Measurements from ENCODE around the gene SEMA4A.
"Not testable (repeated sequence)": the region's sequence is repeated elsewhere in the genome, so short reads cannot be mapped to it uniquely, and the experiment has no call there.

The SEMA4A gene

DNA sequence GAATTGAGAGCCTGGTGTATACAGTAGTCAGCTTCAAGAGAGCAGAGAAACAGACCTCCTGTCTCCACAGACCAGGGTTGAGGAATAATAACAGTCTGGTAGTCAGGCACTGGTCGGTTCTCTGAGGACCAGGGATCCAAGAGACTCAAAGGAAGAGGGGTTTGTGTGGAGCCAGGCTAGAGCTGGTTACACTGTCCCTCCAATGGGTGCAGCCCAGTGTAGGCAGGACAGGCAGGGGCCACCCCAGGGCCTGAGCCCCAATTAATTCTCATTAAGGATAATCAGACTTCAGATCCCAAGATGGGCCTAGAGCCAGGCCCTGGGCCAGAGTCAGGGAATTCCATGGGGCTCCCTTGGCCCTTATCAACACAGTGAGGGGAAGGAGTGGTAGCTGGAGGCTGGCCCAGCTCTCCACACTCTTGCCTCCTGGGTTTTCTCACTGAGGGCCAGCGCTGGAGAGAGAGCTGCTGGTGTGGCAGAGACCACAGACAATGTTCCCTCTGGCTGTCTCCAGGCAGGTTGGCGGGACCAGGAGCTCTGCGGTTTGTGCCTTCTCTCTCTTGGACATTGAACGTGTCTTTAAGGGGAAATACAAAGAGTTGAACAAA is 9.1 kb downstream of the SEMA4A start:
- no peak for DNase-seq

DNA sequence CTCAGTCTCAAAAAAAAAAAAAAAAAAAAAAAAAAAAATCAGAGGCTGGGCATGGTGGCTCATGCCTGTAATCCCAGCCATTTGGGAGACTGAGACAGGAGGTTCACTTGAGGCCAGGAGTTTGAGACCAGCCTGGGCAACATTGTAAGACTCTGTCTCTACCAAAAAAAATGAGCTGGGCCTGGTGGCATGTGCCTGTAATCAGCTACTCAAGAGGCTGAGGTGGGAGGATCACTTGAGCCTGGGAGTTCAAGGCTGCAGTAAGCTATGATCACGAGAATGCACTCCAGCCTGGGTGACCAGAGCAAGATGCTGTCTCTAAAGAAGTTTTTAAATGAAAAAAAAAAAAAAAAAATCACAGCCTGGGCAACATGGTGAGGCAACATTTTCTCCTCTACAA is 10.3 kb downstream of the SEMA4A start:
- DNase-seq = no peak

DNA sequence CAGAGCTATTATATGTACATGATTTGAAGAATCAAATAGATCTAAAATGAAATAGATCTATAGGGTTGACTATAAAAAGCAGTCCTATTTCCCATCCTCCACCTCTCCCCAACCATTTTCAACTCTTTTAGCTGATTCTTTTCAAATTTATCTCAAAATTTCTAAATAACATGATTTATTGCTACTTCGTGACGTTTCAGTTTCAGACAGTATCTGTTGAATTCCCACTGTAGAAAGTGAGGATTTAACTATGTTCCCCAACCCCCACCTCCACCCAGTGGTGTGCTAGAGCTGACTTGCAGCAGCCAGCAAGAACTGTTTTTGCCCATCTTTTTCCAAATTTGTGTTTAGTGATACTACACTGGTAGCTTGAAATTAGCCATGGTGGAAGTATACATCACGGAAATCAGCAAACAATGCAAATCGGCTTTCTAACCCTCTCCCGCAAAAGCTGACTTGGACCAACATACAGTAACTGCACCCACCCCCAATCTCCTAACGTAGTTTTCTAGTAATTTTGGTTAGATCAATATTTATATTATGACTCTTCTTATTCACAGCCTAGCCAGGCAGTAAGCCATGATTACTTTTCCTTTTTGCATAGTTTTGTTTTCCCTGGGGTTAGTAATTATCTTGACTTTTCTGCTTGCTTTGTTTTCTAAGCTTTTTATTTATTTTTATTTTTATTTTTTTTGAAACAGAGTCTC is 10.9 kb downstream of the SEMA4A start:
- no peak for DNase-seq

DNA sequence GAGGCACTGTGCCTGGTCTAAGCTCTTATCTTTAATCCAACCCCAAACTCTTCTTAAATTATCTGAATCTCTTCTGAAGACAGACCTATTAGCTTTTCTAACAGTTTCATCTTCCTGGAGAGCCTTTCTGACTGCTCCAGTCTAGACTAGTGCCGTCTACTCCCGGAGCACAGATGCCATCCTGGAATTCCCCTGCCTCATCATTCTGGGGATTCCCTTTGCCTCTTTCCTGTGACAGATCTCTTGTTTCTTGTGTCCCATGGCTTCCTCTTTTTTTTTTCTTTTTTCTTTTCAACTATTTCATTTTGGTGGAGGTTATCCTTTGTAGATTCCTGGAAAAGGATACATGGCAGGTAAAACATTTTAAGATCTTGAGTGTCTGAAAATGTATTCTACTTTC is 11.7 kb downstream of the SEMA4A start:
- DNase-seq = no peak

DNA sequence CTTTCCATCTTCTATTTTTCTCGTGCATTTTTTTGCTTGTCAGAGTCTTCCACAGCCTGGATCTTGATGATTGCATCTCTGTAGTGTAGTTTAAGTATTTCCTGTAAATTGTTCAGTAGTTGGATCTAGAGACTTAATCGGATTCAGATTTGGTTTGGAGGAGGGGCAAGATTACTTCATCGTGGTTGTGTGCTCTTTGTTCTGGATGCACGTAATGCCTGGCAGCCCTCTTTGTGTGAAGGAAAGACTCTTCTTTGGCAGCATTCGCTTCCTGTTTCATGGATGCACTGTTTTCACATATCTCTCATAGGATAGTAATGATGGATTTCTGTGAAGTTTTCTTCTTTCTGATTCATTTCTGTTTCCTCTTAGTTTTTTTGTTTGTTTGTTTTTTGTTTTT is 14.2 kb downstream of the SEMA4A start:
- no peak for DNase-seq

DNA sequence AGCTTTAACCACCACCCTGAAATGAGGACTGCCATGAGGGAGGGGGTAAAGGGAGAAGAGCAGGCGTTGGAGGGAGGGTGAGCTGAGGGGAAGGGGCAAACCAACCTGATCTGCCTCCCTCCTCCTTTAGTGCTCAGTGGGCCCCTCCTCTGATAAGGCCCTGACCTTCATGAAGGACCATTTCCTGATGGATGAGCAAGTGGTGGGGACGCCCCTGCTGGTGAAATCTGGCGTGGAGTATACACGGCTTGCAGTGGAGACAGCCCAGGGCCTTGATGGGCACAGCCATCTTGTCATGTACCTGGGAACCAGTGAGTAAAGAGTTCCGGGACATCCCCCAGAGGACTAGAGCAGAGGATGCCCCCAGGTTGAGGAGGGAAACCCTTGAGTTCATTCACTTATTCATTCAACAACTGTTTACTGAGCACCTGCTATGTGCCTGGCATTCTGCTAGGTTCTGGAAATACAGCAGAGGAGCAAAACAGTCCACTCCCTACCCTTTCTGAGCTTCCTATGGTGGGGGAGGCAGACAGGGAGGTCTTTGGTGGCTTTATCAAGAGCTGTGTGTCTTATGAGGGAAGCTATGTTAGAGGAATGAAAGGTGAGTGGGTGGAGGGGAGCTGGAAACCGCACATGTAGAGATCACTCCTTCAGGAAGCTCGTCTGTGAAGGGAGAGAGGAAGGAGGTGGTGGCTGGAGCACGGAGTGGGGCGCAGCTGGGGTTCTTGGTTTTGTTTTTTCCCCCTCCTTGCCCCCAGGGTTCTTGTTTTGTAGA is 19.5 kb downstream of the SEMA4A start:
- no peak for DNase-seq

DNA sequence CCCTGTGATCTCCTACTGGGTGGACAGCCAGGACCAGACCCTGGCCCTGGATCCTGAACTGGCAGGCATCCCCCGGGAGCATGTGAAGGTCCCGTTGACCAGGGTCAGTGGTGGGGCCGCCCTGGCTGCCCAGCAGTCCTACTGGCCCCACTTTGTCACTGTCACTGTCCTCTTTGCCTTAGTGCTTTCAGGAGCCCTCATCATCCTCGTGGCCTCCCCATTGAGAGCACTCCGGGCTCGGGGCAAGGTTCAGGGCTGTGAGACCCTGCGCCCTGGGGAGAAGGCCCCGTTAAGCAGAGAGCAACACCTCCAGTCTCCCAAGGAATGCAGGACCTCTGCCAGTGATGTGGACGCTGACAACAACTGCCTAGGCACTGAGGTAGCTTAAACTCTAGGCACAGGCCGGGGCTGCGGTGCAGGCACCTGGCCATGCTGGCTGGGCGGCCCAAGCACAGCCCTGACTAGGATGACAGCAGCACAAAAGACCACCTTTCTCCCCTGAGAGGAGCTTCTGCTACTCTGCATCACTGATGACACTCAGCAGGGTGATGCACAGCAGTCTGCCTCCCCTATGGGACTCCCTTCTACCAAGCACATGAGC is 23.3 kb downstream of the SEMA4A start:
- DNase-seq = no peak

DNA sequence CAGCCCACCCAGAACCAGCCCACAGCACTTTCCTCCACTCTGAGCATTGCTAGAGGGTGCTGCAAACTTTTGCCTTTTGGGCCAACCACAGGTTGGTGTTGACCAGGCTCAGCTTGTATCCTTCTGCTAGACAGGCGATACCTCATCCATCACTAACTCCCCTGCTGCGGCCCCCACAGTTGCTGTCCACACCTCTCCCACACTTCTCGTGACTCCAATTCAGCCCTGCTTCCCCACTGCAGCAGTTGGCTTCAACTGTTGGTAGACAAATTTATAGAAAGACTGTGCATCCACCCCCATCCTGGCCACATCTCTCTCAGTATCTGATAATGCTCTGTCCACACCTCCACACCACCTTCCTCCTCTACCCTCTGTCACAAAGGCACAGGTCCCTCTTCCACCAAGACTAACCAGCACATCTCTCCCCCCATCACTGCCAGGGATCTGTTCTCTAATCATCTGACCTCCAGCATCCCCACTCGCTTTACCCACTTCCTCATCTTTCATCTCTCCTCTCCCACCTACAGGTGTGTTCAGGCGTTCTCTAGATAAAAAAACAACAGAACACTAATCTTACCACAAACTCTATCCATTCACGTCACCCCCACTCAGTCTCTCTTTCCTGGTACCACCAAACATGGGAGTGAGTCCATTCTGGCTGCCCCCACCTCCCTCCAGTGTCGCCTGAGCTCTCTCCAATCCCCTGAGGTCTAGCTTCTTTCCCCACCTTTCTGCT is 24.7 kb downstream of the SEMA4A start:
- DNase-seq = no peak

DNA sequence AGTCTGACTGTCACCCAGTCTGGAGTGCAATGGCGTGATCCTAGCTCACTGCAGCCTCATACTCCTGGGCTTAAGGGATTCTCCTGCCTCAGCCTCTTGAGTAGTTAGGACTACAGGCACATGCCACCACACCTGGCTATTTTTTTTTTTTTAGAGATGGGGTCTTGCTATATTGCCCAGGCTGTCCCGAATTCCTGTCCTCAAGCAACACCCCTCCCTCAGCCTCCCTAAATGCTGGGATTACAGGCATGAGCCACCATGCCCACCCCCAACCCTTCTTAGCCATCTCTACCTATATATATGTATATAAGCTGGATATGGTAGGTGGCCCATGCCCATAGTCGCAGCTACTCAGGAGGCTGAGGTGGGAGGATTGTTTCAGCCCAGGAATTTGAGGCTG is 27.1 kb downstream of the SEMA4A start:
- DNase-seq = no peak

DNA sequence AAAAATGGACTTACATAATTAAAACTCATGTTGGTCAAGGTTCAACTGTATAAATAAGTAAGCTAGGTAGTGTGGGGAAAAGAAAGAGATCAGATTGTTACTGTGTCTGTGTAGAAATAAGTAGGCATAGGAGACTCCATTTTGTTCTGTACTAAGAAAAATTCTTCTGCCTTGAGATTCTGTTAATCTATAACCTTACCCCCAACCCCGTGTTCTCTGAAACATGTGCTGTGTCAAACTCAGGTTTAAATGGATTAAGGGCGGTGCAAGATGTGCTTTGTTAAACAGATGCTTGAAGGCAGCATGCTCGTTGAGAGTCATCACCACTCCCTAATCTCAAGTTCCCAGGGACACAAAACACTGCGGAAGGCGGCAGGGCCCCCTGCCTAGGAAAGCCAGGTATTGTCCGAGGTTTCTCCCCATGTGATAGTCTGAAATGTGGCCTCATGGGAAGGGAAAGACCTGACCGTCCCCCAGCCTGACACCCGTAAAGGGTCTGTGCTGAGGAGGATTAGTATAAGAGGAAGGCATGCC is 28.1 kb downstream of the SEMA4A start:
- DNase-seq = not testable (repeated sequence)

DNA sequence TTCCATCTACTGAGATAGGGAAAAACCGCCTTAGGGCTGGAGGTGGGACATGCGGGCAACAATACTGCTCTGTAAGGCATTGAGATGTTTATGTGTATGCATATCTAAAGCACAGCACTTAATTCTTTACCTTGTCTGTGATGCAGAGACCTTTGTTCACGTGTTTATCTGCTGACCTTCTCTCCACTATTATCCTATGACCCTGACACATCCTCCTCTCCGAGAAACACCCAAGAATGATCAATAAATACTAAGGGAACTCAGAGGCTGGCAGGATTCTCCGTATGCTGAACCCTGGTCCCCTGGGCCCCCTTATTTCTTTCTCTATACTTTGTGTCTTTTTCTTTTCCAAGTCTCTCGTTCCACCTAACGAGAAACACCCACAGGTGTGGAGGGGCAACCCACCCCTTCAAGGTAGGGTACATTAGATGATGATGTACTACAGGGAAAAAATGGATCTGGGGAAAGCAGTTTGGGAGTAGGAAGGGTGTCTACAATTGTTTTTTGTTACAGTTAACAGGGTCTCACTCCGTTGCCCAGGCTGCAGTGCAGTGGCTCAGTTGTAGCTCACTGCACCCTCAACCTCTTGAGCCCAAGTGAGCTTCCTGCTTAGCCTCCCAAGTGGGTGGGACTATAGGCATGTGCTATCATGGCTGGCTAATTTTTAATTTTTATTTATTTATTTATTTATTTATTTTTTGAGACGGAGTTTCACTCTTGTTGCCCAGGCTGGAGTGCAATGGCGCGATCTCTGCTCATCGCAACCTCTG is 28.8 kb downstream of the SEMA4A start:
- DNase-seq = not testable (repeated sequence)

DNA sequence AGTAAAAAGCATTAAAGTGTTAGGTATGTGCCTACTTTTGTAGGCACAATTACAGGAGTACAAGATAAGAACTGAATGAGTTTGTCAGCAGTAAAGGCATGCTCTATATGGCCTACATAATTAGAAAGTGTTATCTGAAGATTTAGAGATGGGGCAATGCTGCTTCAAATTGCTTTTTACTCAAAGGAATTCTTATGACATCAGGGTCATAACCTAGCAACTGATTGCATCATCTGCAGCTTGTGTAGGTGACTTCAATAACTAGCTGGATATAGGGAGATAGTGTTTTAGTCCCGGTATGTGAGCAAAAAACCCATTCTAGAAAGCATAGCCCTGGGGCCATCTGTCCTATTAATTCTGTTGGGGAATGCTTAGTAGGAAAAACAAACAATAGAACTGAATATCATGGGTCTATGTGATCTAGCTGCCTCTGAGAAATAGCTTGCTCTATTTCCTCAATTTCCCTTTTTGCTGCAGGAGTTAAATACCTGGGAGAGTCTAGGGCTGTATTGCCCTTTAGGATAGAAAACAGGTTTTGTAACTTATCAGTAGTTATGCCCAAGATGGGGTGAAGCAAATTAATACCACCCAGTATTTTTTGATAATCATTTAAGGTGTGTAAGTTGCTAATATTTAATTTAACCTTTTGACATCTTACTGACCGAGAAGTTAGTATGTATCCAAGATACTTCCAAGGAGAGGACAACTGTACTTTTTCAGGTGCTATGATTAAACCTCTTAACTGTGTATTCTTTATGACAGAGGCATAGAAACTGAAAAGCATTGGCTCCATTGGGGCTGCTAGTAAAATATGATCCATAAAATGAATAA is 33.2 kb downstream of the SEMA4A start:
- DNase-seq = not testable (repeated sequence)

DNA sequence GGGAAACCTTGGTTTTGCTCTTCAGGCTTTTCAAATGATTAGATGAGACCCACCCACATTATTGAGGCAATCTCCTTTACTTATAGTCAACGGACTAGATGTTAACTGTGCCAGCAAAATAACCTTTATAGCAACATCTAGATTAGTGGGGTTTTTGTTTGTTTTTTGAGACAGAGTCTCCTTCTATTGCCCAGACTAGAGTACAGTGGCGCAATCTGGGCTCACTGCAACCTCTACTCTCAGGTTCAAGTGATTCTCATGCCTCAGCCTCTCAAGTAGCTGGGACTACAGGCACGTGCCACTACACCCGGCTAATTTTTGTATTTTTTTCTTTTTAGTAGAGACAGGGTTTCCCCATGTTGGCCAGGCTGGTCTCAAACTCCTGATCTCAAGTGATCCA is 36.9 kb downstream of the SEMA4A start:
- DNase-seq = not testable (repeated sequence)

DNA sequence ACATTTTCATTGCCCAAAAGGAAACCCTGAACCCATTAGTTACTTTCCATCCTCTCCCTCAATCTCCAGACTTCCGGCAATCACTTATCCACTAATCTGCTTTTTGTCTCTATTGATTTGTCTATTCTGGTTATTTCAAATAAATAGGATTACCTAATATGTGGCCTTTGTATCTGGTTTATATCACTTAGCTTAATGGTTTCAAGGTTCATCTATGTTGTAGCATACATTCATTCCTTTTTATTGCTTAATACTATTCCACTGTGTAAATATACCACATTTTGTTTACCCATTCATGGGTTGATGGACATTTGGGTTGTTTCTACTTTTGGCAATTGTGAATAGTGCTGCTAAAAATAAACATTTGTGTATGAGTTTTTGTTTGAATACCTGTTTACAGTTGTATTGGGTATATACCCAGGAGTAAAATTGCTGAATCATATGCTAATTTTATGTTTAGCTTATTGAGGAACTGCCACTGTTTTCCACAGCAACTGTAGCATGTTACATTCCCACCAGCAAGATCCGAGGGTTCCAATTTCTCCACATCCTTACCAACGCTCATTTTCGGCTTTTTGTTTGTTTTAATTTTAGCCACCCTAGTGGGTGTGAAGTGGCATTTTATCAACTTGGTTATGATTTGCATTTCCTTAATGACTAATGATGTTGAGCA is 38.0 kb downstream of the SEMA4A start:
- no peak for DNase-seq

DNA sequence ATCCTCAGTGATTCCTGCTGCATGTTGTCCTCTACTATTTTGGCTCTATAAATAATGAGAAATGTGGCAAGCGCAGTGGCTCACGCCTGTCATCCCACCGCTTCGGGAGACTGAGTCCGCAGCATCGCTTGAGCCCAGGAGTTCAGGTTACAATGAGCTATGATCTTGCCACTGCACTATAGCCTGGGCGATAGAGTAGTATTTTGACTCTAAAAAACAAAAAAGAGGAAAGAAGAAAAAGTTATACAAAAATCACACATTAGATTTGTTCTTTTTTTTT is 39.8 kb downstream of the SEMA4A start:
- DNase-seq = no peak

DNA sequence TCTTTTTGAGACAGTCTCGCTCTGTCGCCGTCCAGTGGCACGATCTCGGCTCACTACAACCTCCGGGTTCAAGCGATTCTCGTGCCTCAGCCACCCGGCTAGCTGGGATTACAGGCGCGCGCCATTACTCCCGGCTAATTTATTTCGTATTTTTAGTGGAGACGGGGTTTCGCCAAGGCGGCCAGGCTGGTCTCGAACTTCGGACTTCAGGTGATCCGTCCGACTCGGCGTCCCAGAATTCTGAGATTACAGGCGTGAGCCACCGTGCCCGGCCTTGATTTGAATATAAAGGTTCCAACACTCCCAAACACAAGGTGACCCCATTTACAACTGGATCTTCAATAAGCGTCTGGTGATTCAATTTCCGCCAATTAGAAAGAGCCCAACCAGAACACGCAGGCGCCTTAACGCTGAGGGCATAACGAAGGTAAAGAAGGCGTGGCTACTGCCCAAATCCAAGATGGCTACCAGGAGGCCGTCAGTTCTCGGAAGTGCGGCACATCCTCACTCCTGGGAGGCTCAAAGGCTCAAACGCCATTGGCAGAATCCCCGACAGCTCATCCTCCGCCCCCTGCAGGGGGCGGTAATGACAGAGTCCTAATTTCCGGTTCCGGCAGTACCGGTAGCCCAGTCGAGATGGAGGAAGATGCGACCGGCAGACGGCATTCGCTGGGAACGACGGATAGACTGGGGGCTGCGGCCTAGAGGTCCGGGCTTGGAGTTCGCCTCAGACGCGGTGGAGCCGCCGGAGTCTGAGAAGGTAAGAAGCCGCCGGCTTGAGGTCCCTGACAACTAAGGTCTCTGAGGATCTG is 40.3 kb downstream of the SEMA4A start, which contains the start of gene SLC25A44:
Gene SLC25A44 (plus strand): TSS at position 617 of the 812 bp plus-strand sequence. CDS start 5,744 bp downstream, outside the sequence.
- peak; percentile 98 for DNase-seq

DNA sequence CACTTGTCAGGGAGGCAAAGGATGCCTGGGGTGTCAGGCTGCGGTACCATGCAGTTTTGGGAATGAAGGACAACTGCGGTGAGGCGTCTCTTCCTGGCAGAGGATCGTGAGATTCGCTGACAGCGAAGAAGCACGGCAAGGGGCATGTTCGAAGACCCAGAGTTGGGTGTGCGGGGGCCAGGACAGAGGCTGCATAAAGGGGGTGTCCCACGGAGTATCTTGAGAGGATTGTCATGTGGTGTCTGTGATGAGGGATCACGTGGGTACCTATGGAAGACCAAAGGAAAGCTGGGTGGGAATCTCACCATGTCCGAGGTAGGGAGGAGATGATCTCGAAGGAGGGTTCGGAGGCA is 40.9 kb downstream of the SEMA4A start:
- no peak for DNase-seq

DNA sequence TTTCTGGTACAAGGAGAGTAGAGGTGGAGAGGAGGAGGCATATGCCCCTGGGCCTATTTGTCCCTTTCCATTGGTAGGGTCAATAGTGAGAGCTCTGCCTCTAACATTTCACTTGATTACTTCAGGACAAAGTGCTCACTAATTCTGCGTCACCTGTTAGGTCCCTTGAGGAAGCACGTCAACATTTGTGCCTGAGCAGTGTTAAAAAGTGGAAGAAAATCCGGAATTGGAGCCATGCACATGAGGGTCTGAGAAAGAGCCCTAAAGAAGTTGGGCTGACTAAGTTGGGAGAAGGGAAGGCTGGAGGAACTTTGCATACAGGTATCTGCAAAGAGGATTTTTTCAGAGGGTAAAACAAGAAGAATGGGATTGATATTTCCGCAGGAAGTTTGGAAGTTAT is 42.5 kb downstream of the SEMA4A start:
- DNase-seq = no peak

DNA sequence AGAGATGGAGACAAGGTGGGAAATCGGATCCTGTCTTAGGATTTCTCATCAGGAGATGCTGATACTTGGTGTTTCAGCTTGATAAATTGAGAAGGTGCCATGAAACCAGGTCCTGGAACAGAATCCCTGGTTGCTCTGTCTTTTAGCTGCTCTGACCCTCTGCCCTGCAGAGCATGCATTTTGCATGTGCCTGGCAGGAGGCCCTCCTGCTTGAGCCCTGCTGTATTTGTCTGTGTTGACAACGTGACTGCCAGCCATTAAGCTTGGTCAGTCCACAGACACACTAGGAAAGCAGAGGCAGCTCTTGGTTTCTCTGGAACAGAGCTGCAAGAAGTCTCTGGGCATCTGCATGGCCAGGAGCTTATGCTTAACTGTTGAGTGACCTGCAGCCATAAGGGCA is 43.1 kb downstream of the SEMA4A start:
- DNase-seq = no peak
